OCI-LY7 (cell line): ENCODE results near the gene ENTPD1. TPM values are rescaled to one million over a fixed set of nuclear protein-coding genes. Genes with fewer than 3 reads are reported as not detected.

ENCODE experiments used
- BruUV-seq: library from RNA; stranded (reverse); fragments of 400-500 nt; replicated peaks from 2 replicates; lab custom pipeline; 2021; lab: Mats Ljungman, UMichigan
- CTCF ChIA-PET: fragments of 300-600 bp; sonication (Branson Sonifier 250); formaldehyde crosslinking; loops from one replicate; lab custom pipeline; 2022; ENCODE audit warnings: antibody characterized with exemption; ENCODE audit not compliant: unreplicated experiment; lab: Charles Lee
- POLR2A ChIA-PET: fragments of 300-600 bp; sonication (Branson Sonifier 250); formaldehyde crosslinking; loops from one replicate; lab custom pipeline; 2022; ENCODE audit warnings: antibody characterized with exemption; lab: Charles Lee
- DNase-seq: peaks from one replicate; pipeline ENCODE4 v3.0.0-alpha.2; 2015; ENCODE audit warnings: low spot score
- H2AFZ ChIP-seq: fragments of 200-600 bp; sonication (generic), shearing (Covaris generic); 2 replicates; pipeline ENCODE4 v1.6.1; 2014; ENCODE audit warnings: mild to moderate bottlenecking, antibody characterized with exemption, low read length, moderate library complexity
- H3K27ac ChIP-seq: fragments of 200-600 bp; sonication (generic); 2 replicates; pipeline ENCODE4 v1.5.1; 2014; ENCODE audit warnings: mixed run types, low read depth, mild to moderate bottlenecking, moderate library complexity, low read length, inconsistent platforms; ENCODE audit not compliant: poor library complexity, severe bottlenecking
- H3K36me3 ChIP-seq: fragments of 200-600 bp; sonication (generic); 2 replicates; pipeline ENCODE4 v1.6.1; 2014; ENCODE audit warnings: mild to moderate bottlenecking, antibody characterized with exemption, low read length, moderate library complexity, mixed read lengths; ENCODE audit not compliant: insufficient read depth
- H3K4me1 ChIP-seq: fragments of 200-600 bp; sonication (generic); 2 replicates; pipeline ENCODE4 v1.5.1; 2014; ENCODE audit warnings: mild to moderate bottlenecking, low read length; ENCODE audit not compliant: insufficient read depth, poor library complexity, severe bottlenecking
- H3K4me2 ChIP-seq: fragments of 200-600 bp; sonication (generic); 2 replicates; pipeline ENCODE4 v1.6.1; 2014; ENCODE audit warnings: mild to moderate bottlenecking, low read length
- H3K4me3 ChIP-seq: fragments of 200-600 bp; sonication (generic); 2 replicates; pipeline ENCODE4 v1.5.1; 2014; ENCODE audit warnings: mild to moderate bottlenecking, low read depth, low read length; ENCODE audit not compliant: poor library complexity, severe bottlenecking
- H3K79me2 ChIP-seq: fragments of 200-600 bp; sonication (generic); 2 replicates; pipeline ENCODE4 v1.6.1; 2016; ENCODE audit warnings: low read depth, mild to moderate bottlenecking, low read length, moderate library complexity, mixed read lengths; ENCODE audit not compliant: insufficient read depth
- H3K9me2 ChIP-seq: fragments of 200-600 bp; sonication (generic); 2 replicates; pipeline ENCODE4 v1.6.1; 2016; ENCODE audit warnings: mild to moderate bottlenecking, low read length, mixed read lengths; ENCODE audit not compliant: insufficient read depth
- H3K9me3 ChIP-seq: fragments of 200-600 bp; sonication (generic); 2 replicates; pipeline ENCODE4 v1.6.1; 2014; ENCODE audit warnings: mild to moderate bottlenecking, mixed run types, low read length, mixed read lengths
- H4K20me1 ChIP-seq: fragments of 200-600 bp; sonication (generic); 2 replicates; pipeline ENCODE4 v1.6.1; 2014; ENCODE audit warnings: mild to moderate bottlenecking, antibody characterized with exemption, low read length, moderate library complexity, mixed read lengths; ENCODE audit not compliant: insufficient read depth
- EZH2phosphoT487 ChIP-seq: fragments of 200-600 bp; sonication (generic); IDR thresholded peaks from 2 replicates; pipeline ENCODE4 v1.6.1; 2018; ENCODE audit warnings: low read depth, borderline replicate concordance, mild to moderate bottlenecking, mixed run types, antibody characterized with exemption, low read length, moderate library complexity, mixed read lengths
- intact Hi-C: fragments of 100-400 bp; cut with micrococcal nuclease; formaldehyde crosslinking; loops from one replicate; pipeline ENCODE4 v1.10.0; 2022; ENCODE audit not compliant: unreplicated experiment
- total RNA-seq, 2 experiments: library from RNA; depleted of rRNA in 1 of 2; stranded (reverse); fragments of >200 nt in 1 of 2; shearing (Covaris generic) in 1 of 2; gene quantifications; 2 replicates each; pipeline ENCODE4 v1.2.3, GENCODE V29; 2014 to 2022
- TF ChIP-seq, protein P1 (sequence below): fragments of 200-600 bp; sonication (generic); conservative IDR thresholded peaks from 2 replicates; pipeline ENCODE4 v1.5.1; 2014; ENCODE audit warnings: mild to moderate bottlenecking, antibody characterized with exemption, low read length, moderate library complexity, mixed read lengths

ENTPD1 gene
- total RNA-seq, 2 experiments from 2014 or later: 5.1 to 6.7 TPM

DNA sequence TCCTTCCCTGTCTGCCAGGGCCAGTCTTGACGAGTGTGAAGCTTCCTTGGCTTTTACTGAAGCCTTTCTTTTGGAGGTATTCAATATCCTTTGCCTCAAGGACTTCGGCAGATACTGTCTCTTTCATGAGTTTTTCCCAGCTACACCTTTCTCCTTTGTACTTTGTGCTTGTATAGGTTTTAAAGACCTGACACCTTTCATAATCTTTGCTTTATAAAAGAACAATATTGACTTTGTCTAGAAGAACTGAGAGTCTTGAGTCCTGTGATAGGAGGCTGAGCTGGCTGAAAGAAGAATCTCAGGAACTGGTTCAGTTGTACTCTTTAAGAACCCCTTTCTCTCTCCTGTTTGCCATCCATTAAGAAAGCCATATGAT, 110.5 kb downstream of the ENTPD1 start:
- Histone ChIP-seq H4K20me1 (no peaks in the 10 kb centered on the region), H3K4me2 (no peak overlapping the region), H2AFZ (no peak overlapping the region), H3K79me2 (no peaks in the 10 kb centered on the region), H3K9me2 (no peaks in the 10 kb centered on the region), H3K36me3 (no peaks in the 10 kb centered on the region), H3K4me3 (no peak overlapping the region), H3K4me1 (peaks cover 16% of the 10 kb centered on the region), H3K9me3 (no peaks in the 10 kb centered on the region), H3K27ac (no peak overlapping the region)
- TF ChIP-seq, protein P1, sequence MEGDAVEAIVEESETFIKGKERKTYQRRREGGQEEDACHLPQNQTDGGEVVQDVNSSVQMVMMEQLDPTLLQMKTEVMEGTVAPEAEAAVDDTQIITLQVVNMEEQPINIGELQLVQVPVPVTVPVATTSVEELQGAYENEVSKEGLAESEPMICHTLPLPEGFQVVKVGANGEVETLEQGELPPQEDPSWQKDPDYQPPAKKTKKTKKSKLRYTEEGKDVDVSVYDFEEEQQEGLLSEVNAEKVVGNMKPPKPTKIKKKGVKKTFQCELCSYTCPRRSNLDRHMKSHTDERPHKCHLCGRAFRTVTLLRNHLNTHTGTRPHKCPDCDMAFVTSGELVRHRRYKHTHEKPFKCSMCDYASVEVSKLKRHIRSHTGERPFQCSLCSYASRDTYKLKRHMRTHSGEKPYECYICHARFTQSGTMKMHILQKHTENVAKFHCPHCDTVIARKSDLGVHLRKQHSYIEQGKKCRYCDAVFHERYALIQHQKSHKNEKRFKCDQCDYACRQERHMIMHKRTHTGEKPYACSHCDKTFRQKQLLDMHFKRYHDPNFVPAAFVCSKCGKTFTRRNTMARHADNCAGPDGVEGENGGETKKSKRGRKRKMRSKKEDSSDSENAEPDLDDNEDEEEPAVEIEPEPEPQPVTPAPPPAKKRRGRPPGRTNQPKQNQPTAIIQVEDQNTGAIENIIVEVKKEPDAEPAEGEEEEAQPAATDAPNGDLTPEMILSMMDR: no peak
- TF ChIP-seq EZH2phosphoT487: no peak
- ChIA-PET CTCF (interaction anchor here (3.4 kb wide), 1 partner anchor 172 kb away, joined by 35 read pairs; the partner anchor contains the start of gene TCTN3), POLR2A (interaction anchor here (0.7 to 2.6 kb wide), 3 partner anchors 20 to 172 kb away, joined by 3 to 9 read pairs (median 4); partner anchors contain the start of gene TCTN3)
- no TSS peak for BruUV-seq
- intact Hi-C loops: loop anchor here (5.0 to 10.0 kb wide), 3 partner anchors 434 to 492 kb away; no protein-coding TSS in a partner anchor
- no peak for DNase-seq

DNA sequence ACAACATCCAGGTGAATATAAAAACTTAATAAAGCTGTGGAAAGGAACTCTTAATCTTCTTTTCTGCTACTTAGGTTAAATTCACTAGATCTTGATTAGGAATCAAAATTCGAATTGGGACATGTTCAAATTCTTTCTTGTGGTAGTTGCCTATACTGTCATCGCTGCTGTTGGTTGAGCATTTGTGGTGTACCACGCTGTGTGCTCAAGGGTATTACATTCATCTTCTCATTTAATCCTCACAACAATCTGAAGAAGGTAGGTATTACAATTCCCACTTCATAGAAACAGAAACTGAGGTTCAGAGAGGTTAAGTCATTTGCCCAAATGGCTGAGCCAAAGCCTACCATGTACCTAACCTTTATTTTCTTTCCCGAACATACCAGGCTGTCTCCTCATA, 111.9 kb downstream of the ENTPD1 start:
- Histone ChIP-seq H3K9me2 (no peaks in the 10 kb centered on the region), H3K27ac (no peak overlapping the region), H3K4me1 (peaks cover 16% of the 10 kb centered on the region), H3K9me3 (no peaks in the 10 kb centered on the region), H2AFZ (no peak overlapping the region), H3K36me3 (no peaks in the 10 kb centered on the region), H4K20me1 (no peaks in the 10 kb centered on the region), H3K4me3 (no peak overlapping the region), H3K4me2 (no peak overlapping the region), H3K79me2 (no peaks in the 10 kb centered on the region)
- ChIA-PET CTCF (interaction anchor here (0.8 kb wide), 1 partner anchor 174 kb away, joined by 4 read pairs; the partner anchor contains the start of gene TCTN3), POLR2A (no interaction called here)
- DNase-seq: no peak
- intact Hi-C loops: loop anchor here (5.0 to 10.0 kb wide), 3 partner anchors 436 to 493 kb away; no protein-coding TSS in a partner anchor
- no TSS peak for BruUV-seq
- TF ChIP-seq EZH2phosphoT487: no peak
- TF ChIP-seq, protein P1: no peak

- TF ChIP-seq EZH2phosphoT487: no peak
- TF ChIP-seq, protein P1: no peak
- DNase-seq: no peak
- Histone ChIP-seq H3K27ac (no peak overlapping the region), H2AFZ (no peak overlapping the region), H3K79me2 (no peaks in the 10 kb centered on the region), H3K9me2 (no peaks in the 10 kb centered on the region), H3K4me2 (no peak overlapping the region), H3K36me3 (no peaks in the 10 kb centered on the region), H3K4me1 (no peaks in the 10 kb centered on the region), H4K20me1 (no peaks in the 10 kb centered on the region), H3K4me3 (no peak overlapping the region), H3K9me3 (no peaks in the 10 kb centered on the region)
- intact Hi-C loops: no loop called here
- POLR2A ChIA-PET: interaction anchor here (1.3 kb wide), 1 partner anchor 12 kb away, joined by 3 read pairs; no protein-coding TSS in a partner anchor
- CTCF ChIA-PET: interaction anchor here (0.8 to 1.1 kb wide), 2 partner anchors 179 to 641 kb away, joined by 3 read pairs; partner anchors contain the start of genes TCTN3 and TLL2
- no TSS peak for BruUV-seq
Observed at GRCh38 chr10:95872158-95872711, 116.3 kb downstream of the ENTPD1 start.
